ENCODE measurements around the gene HBA2. TPM values are rescaled to one million over a fixed set of nuclear protein-coding genes. Genes with fewer than 3 reads are reported as not detected.
A peak's percentile ranks its signal among the peaks of the same experiment; 100 is the strongest.

HBA2 gene
- total and polyA plus RNA-seq, 9 of the 15 experiments (the other 6 are each of a cell fraction or from before 2014, with no cell fraction given) = 40.4 to 853 (median 286) TPM

- TF ChIP-seq, protein P1, sequence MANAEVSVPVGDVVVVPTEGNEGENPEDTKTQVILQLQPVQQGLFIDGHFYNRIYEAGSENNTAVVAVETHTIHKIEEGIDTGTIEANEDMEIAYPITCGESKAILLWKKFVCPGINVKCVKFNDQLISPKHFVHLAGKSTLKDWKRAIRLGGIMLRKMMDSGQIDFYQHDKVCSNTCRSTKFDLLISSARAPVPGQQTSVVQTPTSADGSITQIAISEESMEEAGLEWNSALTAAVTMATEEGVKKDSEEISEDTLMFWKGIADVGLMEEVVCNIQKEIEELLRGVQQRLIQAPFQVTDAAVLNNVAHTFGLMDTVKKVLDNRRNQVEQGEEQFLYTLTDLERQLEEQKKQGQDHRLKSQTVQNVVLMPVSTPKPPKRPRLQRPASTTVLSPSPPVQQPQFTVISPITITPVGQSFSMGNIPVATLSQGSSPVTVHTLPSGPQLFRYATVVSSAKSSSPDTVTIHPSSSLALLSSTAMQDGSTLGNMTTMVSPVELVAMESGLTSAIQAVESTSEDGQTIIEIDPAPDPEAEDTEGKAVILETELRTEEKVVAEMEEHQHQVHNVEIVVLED (CRISPR knock-in tag; IDR thresholded peaks at IDR 0.05) = no peak
- TF ChIP-seq NR4A1 (CRISPR knock-in tag; IDR thresholded peaks at IDR 0.05) (no peak), NR4A1 (tag; IDR thresholded peaks at IDR 0.05) (no peak; the same call in 1 of the 2 replicates), NCOA2 (IDR thresholded peaks at IDR 0.05; ENCODE audit: partially characterized antibody in 2 of 2) (no peak), RUNX1 (IDR thresholded peaks at IDR 0.05; ENCODE audit: low read depth) (no peak), CBFB (CRISPR knock-in tag; IDR thresholded peaks at IDR 0.05) (no peak), SETDB1 (IDR thresholded peaks at IDR 0.05; ENCODE audit: low read length) (no peak), MAX (CRISPR knock-in tag; IDR thresholded peaks at IDR 0.05) (no peak), EWSR1 (IDR thresholded peaks at IDR 0.05; ENCODE audit: borderline replicate concordance, low read depth, partially characterized antibody) (no peak), FOSL1 (tag; conservative IDR thresholded peaks at IDR 0.05) (peak; percentile 37; the same call in 1 of the 2 replicates), KDM2B (CRISPR knock-in tag; IDR thresholded peaks at IDR 0.05) (no peak), PML (IDR thresholded peaks at IDR 0.05; ENCODE audit: low read length) (no peak), OTX1 (CRISPR knock-in tag; IDR thresholded peaks at IDR 0.05) (no peak), CC2D1A (IDR thresholded peaks at IDR 0.05) (peak; percentile 42; the same call in 1 of the 2 replicates), THRA (IDR thresholded peaks at IDR 0.05) (no peak), CLOCK (CRISPR knock-in tag; IDR thresholded peaks at IDR 0.05; ENCODE audit: borderline replicate concordance) (no peak), POLR2AphosphoS5 (IDR thresholded peaks at IDR 0.05; ENCODE audit: control insufficient read depth, insufficient read depth, low read depth, low read length) (0 out of 2 replicates have a peak, but pooled peaks have one; percentile 40), BRD4 (IDR thresholded peaks at IDR 0.05) (0 out of 2 replicates have a peak, but pooled peaks have one; percentile 51), ZBTB2 (IDR thresholded peaks at IDR 0.05) (no peak; the same call in 1 of the 2 replicates), RBFOX2 (IDR thresholded peaks at IDR 0.05; ENCODE audit: low read depth, low read length) (no peak)
- TF ChIP-seq, protein P2, sequence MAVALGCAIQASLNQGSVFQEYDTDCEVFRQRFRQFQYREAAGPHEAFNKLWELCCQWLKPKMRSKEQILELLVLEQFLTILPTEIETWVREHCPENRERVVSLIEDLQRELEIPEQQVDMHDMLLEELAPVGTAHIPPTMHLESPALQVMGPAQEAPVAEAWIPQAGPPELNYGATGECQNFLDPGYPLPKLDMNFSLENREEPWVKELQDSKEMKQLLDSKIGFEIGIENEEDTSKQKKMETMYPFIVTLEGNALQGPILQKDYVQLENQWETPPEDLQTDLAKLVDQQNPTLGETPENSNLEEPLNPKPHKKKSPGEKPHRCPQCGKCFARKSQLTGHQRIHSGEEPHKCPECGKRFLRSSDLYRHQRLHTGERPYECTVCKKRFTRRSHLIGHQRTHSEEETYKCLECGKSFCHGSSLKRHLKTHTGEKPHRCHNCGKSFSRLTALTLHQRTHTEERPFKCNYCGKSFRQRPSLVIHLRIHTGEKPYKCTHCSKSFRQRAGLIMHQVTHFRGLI (CRISPR knock-in tag; IDR thresholded peaks at IDR 0.05) = no peak
These were observed 27.9 kb upstream of the HBA2 start (continued) for GRCh38 chr16:144797-145252.
